Parathyroid adenoma (tissue), 2 donors: ENCODE data around the gene MAGEF1.

ENCODE experiments used
- H2AFZ ChIP-seq: fragments of 300-600 bp; sonication (generic); one replicate; pipeline ENCODE4 v1.7.0; 2017; ENCODE audit warnings: antibody characterized with exemption, mild to moderate bottlenecking
- H3K27ac ChIP-seq: fragments of 300-600 bp; sonication (generic); one replicate; pipeline ENCODE4 v1.7.0; 2017
- H3K27me3 ChIP-seq: fragments of 300-600 bp; sonication (generic); one replicate; pipeline ENCODE4 v1.7.0; 2017; ENCODE audit warnings: low read length; ENCODE audit not compliant: control insufficient read depth, insufficient read depth
- H3K36me3 ChIP-seq: fragments of 300-600 bp; sonication (generic); one replicate; pipeline ENCODE4 v1.7.0; 2017; ENCODE audit warnings: low read length; ENCODE audit not compliant: control insufficient read depth, insufficient read depth
- H3K4me1 ChIP-seq: fragments of 300-600 bp; sonication (generic); one replicate; pipeline ENCODE4 v1.7.0; 2017; ENCODE audit warnings: control low read depth
- H3K4me2 ChIP-seq: fragments of 300-600 bp; sonication (generic); one replicate; pipeline ENCODE4 v1.7.0; 2017; ENCODE audit warnings: low read length
- H3K4me3 ChIP-seq: fragments of 300-600 bp; sonication (generic); one replicate; pipeline ENCODE4 v1.7.0; 2017; ENCODE audit warnings: low read depth, low read length
- H3K79me2 ChIP-seq: fragments of 300-600 bp; sonication (generic); one replicate; pipeline ENCODE4 v1.7.0; 2017; ENCODE audit warnings: control low read depth
- H3K9ac ChIP-seq: fragments of 300-600 bp; sonication (generic); one replicate; pipeline ENCODE4 v1.7.0; 2017; ENCODE audit warnings: mild to moderate bottlenecking
- H3K9me3 ChIP-seq: fragments of 300-600 bp; sonication (generic); one replicate; pipeline ENCODE4 v1.7.0; 2017; ENCODE audit warnings: low read length; ENCODE audit not compliant: control insufficient read depth
- TF ChIP-seq, protein P1 (sequence below): fragments of 300-600 bp; sonication (generic); IDR thresholded peaks from one replicate; pipeline ENCODE4 v1.7.0; 2017; ENCODE audit warnings: antibody characterized with exemption, mild to moderate bottlenecking
- donor health status: primary hyperparathyroidism.

Gene MAGEF1

DNA sequence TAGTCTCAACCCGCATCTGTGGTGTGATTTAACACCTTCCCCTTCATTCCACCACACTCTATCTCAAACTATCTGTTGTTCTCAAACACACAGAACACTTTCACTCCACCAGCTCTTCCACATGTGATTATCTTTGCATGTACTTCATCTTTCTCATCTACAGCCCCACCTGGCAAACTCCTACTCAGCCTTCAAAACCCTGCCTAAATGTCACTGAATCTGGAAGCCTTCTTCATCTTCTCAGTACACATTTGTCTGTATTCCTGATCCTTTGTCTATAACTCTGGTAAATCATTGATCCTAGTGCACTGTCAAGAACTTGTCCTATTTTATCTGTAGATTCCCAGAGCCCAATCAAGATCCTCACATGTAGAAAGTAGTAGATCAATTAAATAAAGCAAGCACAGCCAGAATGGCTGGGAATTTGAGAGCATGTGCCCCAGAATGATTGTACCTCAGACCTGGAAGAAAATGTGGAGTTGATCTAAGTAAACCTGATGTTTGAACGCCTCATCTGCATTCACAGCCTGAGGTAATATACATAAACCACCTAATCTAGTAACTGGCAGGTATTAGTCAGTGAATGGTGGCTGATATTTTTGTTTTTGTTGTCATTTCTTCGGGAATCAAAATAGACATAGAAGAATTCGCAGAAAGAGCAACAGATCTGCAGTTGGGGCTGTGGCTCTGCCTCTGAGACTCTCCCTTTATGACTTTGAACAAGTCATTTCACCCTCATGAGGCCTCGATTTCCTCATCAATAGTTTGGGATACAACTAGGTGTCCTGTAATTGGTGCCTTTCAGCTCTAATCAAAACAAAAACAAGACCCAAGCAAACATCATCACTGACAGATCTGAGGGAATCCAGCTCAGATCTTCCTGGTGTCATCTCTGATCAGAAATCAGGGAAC, 28.0 kb upstream of the MAGEF1 start:
- Histone ChIP-seq H3K4me1 (no peaks in the 10 kb centered on the region), H3K27me3 (no peaks in the 10 kb centered on the region), H3K4me3 (no peak overlapping the region), H3K9me3 (no peaks in the 10 kb centered on the region), H3K9ac (no peak overlapping the region), H3K36me3 (no peaks in the 10 kb centered on the region), H2AFZ (no peak overlapping the region), H3K4me2 (no peak overlapping the region), H3K27ac (no peak overlapping the region), H3K79me2 (no peaks in the 10 kb centered on the region)
- TF ChIP-seq, protein P1, sequence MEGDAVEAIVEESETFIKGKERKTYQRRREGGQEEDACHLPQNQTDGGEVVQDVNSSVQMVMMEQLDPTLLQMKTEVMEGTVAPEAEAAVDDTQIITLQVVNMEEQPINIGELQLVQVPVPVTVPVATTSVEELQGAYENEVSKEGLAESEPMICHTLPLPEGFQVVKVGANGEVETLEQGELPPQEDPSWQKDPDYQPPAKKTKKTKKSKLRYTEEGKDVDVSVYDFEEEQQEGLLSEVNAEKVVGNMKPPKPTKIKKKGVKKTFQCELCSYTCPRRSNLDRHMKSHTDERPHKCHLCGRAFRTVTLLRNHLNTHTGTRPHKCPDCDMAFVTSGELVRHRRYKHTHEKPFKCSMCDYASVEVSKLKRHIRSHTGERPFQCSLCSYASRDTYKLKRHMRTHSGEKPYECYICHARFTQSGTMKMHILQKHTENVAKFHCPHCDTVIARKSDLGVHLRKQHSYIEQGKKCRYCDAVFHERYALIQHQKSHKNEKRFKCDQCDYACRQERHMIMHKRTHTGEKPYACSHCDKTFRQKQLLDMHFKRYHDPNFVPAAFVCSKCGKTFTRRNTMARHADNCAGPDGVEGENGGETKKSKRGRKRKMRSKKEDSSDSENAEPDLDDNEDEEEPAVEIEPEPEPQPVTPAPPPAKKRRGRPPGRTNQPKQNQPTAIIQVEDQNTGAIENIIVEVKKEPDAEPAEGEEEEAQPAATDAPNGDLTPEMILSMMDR, result no peak

DNA sequence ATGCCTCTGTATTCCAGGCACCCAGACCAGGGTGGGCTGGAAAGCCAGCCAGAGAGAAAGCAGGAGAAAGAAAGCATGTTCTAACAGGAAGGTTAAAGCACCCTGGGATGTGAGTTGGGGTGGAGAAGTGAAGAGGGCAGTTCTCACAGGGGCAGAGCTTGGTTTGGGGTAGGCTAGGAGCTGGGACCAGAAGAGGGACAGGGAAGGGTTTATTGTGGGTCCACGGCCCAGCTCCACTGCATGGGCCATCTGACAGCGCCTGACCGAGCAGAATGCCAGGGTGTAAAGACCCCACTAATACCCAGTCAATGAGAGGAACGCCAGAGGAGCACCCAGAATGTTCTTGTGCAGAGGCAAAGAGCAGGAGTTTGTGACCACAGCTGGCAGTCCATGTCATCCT, 27.1 kb upstream of the MAGEF1 start:
- H3K4me2 ChIP-seq, result no peak overlapping the region
- H3K9me3 ChIP-seq, result no peaks in the 10 kb centered on the region
- no peaks in the 10 kb centered on the region for H3K36me3 ChIP-seq
- no peaks in the 10 kb centered on the region for H3K4me1 ChIP-seq
- no peaks in the 10 kb centered on the region for H3K79me2 ChIP-seq
- H3K9ac ChIP-seq, result no peak overlapping the region
- no peak overlapping the region for H2AFZ ChIP-seq
- TF ChIP-seq, protein P1, result no peak
- H3K27ac ChIP-seq, result no peak overlapping the region
- no peak overlapping the region for H3K4me3 ChIP-seq
- H3K27me3 ChIP-seq, result no peaks in the 10 kb centered on the region

DNA sequence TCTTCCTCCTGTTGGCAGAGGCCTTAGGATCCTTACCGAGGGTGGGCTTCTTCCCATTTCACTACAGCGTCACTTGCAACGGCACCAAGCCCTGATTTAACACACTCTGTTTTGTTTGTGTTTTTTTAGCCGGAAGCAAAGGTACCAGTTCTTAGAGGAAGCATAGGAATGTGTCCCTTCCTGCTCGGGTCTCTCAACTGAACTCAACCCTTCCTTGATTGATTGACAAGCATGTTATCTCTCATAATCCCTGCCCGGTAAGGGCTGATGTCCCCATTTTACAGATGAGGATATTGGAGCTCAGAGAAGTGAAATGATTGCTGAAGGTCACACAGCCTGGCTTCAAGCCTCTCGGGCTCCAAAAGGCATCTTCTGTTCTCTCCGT, 26.6 kb upstream of the MAGEF1 start:
- no peak overlapping the region for H3K4me3 ChIP-seq
- H3K79me2 ChIP-seq, result no peaks in the 10 kb centered on the region
- no peaks in the 10 kb centered on the region for H3K9me3 ChIP-seq
- H3K27me3 ChIP-seq, result no peaks in the 10 kb centered on the region
- H3K27ac ChIP-seq, result no peak overlapping the region
- no peak overlapping the region for H2AFZ ChIP-seq
- H3K4me2 ChIP-seq, result no peak overlapping the region
- H3K36me3 ChIP-seq, result no peaks in the 10 kb centered on the region
- H3K4me1 ChIP-seq, result no peaks in the 10 kb centered on the region
- H3K9ac ChIP-seq, result no peak overlapping the region
- TF ChIP-seq, protein P1, result no peak

DNA sequence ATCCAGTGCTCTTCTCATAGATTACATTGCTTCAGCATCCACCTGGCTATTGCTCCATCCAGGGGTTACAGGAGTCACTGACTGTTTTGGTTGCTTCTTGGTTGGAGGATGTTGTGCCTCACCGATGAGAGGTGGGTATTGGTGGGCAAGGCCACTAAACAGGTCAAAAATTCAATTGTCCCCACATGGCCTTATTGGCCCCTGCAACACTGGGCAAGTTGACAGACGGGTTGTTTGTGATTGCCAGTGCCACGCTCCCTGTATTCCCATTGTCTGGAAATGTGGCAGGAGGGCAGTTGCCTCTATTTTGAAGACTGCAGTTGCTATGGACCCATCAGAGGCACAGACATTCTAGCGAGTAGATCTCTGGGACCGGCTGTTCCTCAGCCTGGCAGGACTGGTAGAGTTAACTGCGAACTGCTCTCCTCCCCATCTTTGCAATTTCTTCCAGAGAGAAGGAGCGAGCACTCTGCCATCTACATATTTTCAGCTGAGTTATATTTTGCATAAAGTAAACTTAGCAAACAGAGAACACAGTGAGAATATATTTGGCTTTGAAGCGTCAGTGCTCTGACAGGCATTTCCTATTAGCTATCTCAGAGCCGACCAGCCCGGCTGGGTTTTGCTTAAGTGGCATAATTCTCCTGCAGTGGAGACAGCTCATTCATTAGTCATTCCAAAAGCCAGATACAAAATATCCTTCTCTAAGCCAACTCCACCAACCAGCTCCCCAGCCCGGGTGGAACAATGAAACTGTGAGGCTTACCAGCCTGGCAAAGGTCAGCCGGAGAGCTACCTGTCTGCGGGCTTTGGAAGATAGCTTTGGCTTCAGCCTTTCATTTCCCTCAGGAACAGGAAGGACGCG, 26.0 kb upstream of the MAGEF1 start:
- Histone ChIP-seq H3K27me3 (no peaks in the 10 kb centered on the region), H3K4me2 (no peak overlapping the region), H3K4me1 (no peaks in the 10 kb centered on the region), H3K4me3 (no peak overlapping the region), H3K27ac (no peak overlapping the region), H3K9ac (no peak overlapping the region), H3K79me2 (no peaks in the 10 kb centered on the region), H3K9me3 (no peaks in the 10 kb centered on the region), H2AFZ (no peak overlapping the region), H3K36me3 (no peaks in the 10 kb centered on the region)
- TF ChIP-seq, protein P1, result no peak
